A549 (cell line): ENCODE results near the gene HOXB7. TPM values are rescaled to one million over a fixed set of nuclear protein-coding genes. Genes with fewer than 3 reads are reported as not detected.
A peak's percentile ranks its signal among the peaks of the same experiment; 100 is the strongest.

Experiments
- ATAC-seq, 2 experiments: fragments of 200-7000 bp in 1 of 2; fragments of >200 bp in 1 of 2; cut with Nextera tagmentation in 1 of 2; cut with Tn5 transposase in 1 of 2; 3 replicates each; pipeline versions ENCODE4 v1.8.0 to v1.9.1; 2018 to 2020; ENCODE audit warnings: mild to moderate bottlenecking in 1 of 2, moderate library complexity in 1 of 2
- CTCF ChIA-PET: fragments of 300-600 bp; sonication (Branson Sonifier 250); formaldehyde crosslinking; extraction: SDS; loops from one replicate; lab custom pipeline; 2021; ENCODE audit warnings: antibody characterized with exemption, inconsistent platforms; lab: Yijun Ruan, JAX
- POLR2A ChIA-PET: fragments of 350-600 bp; formaldehyde crosslinking; extraction: SDS; loops from one replicate; lab custom pipeline; 2021; ENCODE audit warnings: antibody characterized with exemption, inconsistent platforms; lab: Yijun Ruan, JAX
- DNase-seq, 2 experiments: peaks; one replicate each; pipeline versions ENCODE4 v3.0.0 to v3.0.0-alpha.2; 2011 to 2016; ENCODE audit warnings: low read depth in 1 of 2, low spot score in 1 of 2
- FAIRE-seq: peaks from 2 replicates; lab custom pipeline; 2011; peaks lifted over from hg19 to GRCh38; lab: Jason Lieb, UNC
- H3K27ac ChIP-seq, 2 experiments: fragments of >200 bp; sonication (Bioruptor Twin); formaldehyde crosslinking; 3 replicates each; pipeline ENCODE4 v1.5.1; 2016 to 2017
- H3K4me1 ChIP-seq: fragments of >200 bp; sonication (Bioruptor Twin); formaldehyde crosslinking; 3 replicates; pipeline ENCODE4 v1.6.1; 2016
- H3K4me2 ChIP-seq: fragments of >200 bp; sonication (Bioruptor Twin); formaldehyde crosslinking; 3 replicates; pipeline ENCODE4 v1.6.1; 2016
- H3K4me3 ChIP-seq: fragments of >200 bp; sonication (Bioruptor Twin); formaldehyde crosslinking; 3 replicates; pipeline ENCODE4 v1.5.1; 2016
- H3K9me3 ChIP-seq: fragments of >200 bp; sonication (Bioruptor Twin); formaldehyde crosslinking; 3 replicates; pipeline ENCODE4 v1.6.1; 2016
- CBX2 ChIP-seq: fragments of 200-600 bp; sonication (generic); IDR thresholded peaks from 2 replicates; pipeline ENCODE4 v1.6.1; 2016; ENCODE audit warnings: low read depth, mild to moderate bottlenecking, borderline replicate concordance
- CHD2 ChIP-seq: fragments of 150-350 bp; IDR thresholded peaks from 2 replicates; pipeline ENCODE4 v1.6.1; 2014; ENCODE audit warnings: low read length; ENCODE audit not compliant: partially characterized antibody
- EHF ChIP-seq: fragments of 250-450 bp; sonication (Bioruptor Pico); IDR thresholded peaks from 2 replicates; pipeline ENCODE4 v1.5.0; 2020; ENCODE audit warnings: mild to moderate bottlenecking
- EP300 ChIP-seq, 2 experiments: fragments of >200 bp; sonication (Bioruptor Twin); formaldehyde crosslinking; IDR thresholded peaks; 2 replicates in 1 of 2; 3 replicates in 1 of 2; pipeline ENCODE4 v1.6.1; 2016 to 2017
- FOSB ChIP-seq: fragments of 250-450 bp; sonication (Bioruptor Pico); IDR thresholded peaks from 2 replicates; pipeline ENCODE4 v1.5.0; 2020; ENCODE audit warnings: mild to moderate bottlenecking, moderate library complexity
- HOXB13 ChIP-seq: fragments of 250-450 bp; sonication (Bioruptor Pico); IDR thresholded peaks from 2 replicates; pipeline ENCODE4 v1.5.0; 2020; ENCODE audit warnings: low read depth, mild to moderate bottlenecking, moderate library complexity
- HOXB5 ChIP-seq: fragments of 250-450 bp; sonication (Bioruptor Pico); IDR thresholded peaks from 2 replicates; pipeline ENCODE4 v1.5.0; 2020; ENCODE audit warnings: mild to moderate bottlenecking, moderate library complexity
- JUN ChIP-seq, 2 experiments: fragments of >200 bp; sonication (Bioruptor Twin); formaldehyde crosslinking; IDR thresholded peaks; 2 replicates in 1 of 2; 3 replicates in 1 of 2; pipeline ENCODE4 v1.6.1; 2016 to 2017
- MAZ ChIP-seq: fragments of 150-350 bp; IDR thresholded peaks from 2 replicates; pipeline ENCODE4 v1.6.1; 2014; ENCODE audit warnings: antibody characterized with exemption, low read depth, low read length, borderline replicate concordance
- MYC ChIP-seq: IDR thresholded peaks from 2 replicates; pipeline ENCODE4 v1.6.1; 2012; ENCODE audit warnings: mild to moderate bottlenecking, inconsistent platforms, low read length, improper control_type of control experiment, borderline replicate concordance
- PHF8 ChIP-seq: fragments of 200-600 bp; sonication (generic); IDR thresholded peaks from 2 replicates; pipeline ENCODE4 v1.6.1; 2016; ENCODE audit warnings: low read depth, mild to moderate bottlenecking, antibody characterized with exemption, moderate library complexity, borderline replicate concordance
- POLR2A ChIP-seq: IDR thresholded peaks from 2 replicates; pipeline ENCODE4 v1.6.1; 2012; ENCODE audit warnings: mild to moderate bottlenecking, low read length
- POLR2AphosphoS2 ChIP-seq: conservative IDR thresholded peaks from 2 replicates; pipeline ENCODE4 v1.6.1; 2012; ENCODE audit warnings: low read length, improper control_type of control experiment, inconsistent platforms
- RAD21 ChIP-seq, 2 experiments: fragments of >200 bp in 1 of 2; sonication (Bioruptor Twin) in 1 of 2; formaldehyde crosslinking in 1 of 2; IDR thresholded peaks in 1 of 2; conservative IDR thresholded peaks in 1 of 2; 2 replicates in 1 of 2; 3 replicates in 1 of 2; pipeline ENCODE4 v1.6.1; 2012 to 2018; ENCODE audit warnings: inconsistent platforms in 1 of 2
- RNF2 ChIP-seq: fragments of 200-600 bp; sonication (generic); IDR thresholded peaks from 2 replicates; pipeline ENCODE4 v1.6.1; 2016; ENCODE audit warnings: low read depth, mild to moderate bottlenecking, antibody characterized with exemption, moderate library complexity, borderline replicate concordance
- TFCP2L1 ChIP-seq: fragments of 250-450 bp; sonication (Bioruptor Pico); IDR thresholded peaks from 2 replicates; pipeline ENCODE4 v1.5.0; 2021; ENCODE audit warnings: mild to moderate bottlenecking
- WGBS: methylation state at CpG from one replicate; pipeline ENCODE4 v1.1.6; 2017; ENCODE audit errors: missing lambda C conversion rate; 5-methylcytosine and 5-hydroxymethylcytosine counted together
- polyA plus RNA-seq, 4 experiments: library from polyadenylated mRNA; depleted of rRNA in 3 of 4; stranded (reverse); fragments of >200 nt; fragmentation: RNase III in 1 of 4; extraction: RNeasy Plus Mini Kit Qiagen cat#74134 plus additional on column Dnase treatment in 1 of 4; gene quantifications; 2 replicates in 3 of 4; 3 replicates in 1 of 4; pipeline ENCODE4 v1.2.3, GENCODE V29; 2011 to 2017
- TF ChIP-seq, protein P1 (sequence below): fragments of 450-650 bp; IDR thresholded peaks from 2 replicates; pipeline ENCODE4 v1.6.1; 2014; ENCODE audit warnings: antibody characterized with exemption
- TF ChIP-seq, protein P2 (sequence below): fragments of 250-450 bp; sonication (Bioruptor Pico); IDR thresholded peaks from 2 replicates; pipeline ENCODE4 v1.5.0; 2021; ENCODE audit warnings: mild to moderate bottlenecking, moderate library complexity, borderline replicate concordance
- TF ChIP-seq, protein P3 (sequence below): IDR thresholded peaks from 2 replicates; pipeline ENCODE4 v1.6.1; 2012
- TF ChIP-seq, protein P4 (sequence below): IDR thresholded peaks from 2 replicates; pipeline ENCODE4 v1.6.1; 2012; ENCODE audit warnings: low read depth, borderline replicate concordance
- TF ChIP-seq, protein P5 (sequence below): fragments of >200 bp; sonication (Bioruptor Twin); formaldehyde crosslinking; IDR thresholded peaks from 2 replicates; pipeline ENCODE4 v1.6.1; 2016
- TF ChIP-seq, protein P6 (sequence below): fragments of >200 bp; sonication (Bioruptor Twin); formaldehyde crosslinking; IDR thresholded peaks from 3 replicates; pipeline ENCODE4 v1.5.1; 2016
- TF ChIP-seq, protein P7 (sequence below): fragments of 250-450 bp; sonication (Bioruptor Pico); IDR thresholded peaks from 2 replicates; pipeline ENCODE4 v1.5.0; 2020; ENCODE audit warnings: low read depth, mild to moderate bottlenecking, moderate library complexity
- TF ChIP-seq, protein P8 (sequence below): fragments of >200 bp; sonication (Bioruptor Twin); formaldehyde crosslinking; IDR thresholded peaks from 3 replicates; pipeline ENCODE4 v1.6.1; 2016

The HOXB7 gene
- polyA plus RNA-seq, 2 of the 4 experiments (the other 2 are of a cell fraction), result 22.3 to 32.3 TPM

DNA sequence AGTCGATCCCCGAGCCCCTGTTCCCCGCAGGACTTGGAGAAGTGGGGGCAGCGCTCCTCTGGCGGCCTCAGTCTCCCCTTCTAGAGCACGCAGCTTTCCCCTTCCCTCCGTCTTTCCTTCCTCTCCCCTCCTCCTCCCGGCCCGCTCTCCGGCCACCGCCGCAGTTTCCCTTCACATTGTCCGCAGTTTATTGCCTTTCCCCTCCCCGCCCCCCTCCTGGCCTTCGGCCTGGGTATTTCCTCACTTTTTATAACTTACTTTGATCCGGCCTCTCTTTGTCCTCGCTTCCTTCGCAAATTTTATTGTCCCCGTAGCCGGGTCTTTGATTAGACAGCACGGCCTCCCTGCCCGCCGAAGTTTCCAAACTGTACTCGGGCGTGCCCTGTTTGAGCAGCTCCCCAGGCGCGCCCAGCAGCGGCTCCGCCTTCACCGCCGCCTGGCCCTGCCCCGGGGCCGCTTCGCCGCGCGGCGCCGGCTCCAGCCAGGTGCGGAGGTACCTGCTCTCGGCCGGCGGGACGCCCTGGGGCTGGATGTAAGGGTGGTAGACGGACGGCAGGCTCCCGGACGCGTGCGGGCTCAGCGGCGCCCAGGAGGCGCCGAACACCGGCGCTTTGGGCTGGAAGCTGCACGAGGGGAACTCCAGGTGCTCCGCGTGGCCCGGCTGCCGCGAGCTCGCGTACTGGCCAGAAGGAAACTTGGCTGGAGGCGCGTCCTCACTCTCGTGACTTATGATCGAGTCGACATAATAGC is 14.9 kb upstream of the HOXB7 start:
- Histone ChIP-seq H3K9me3 (no peaks in the 10 kb centered on the region), H3K27ac (peak overlapping the region; percentile 89 to 95), H3K4me1 (peaks cover 15% of the 10 kb centered on the region; the same call in 2 of the 3 replicates), H3K4me3 (peak overlapping the region; percentile 72), H3K4me2 (peak overlapping the region; percentile 92)
- peak; percentile 66 to 84 for DNase-seq
- ChIA-PET CTCF (interaction anchor here (0.6 to 9.7 kb wide), 16 partner anchors 11 to 1077 kb away, joined by 3 to 118 read pairs (median 5); partner anchors contain the start of gene HOXB8), POLR2A (interaction anchor here (0.5 to 2.9 kb wide), 16 partner anchors 11 to 577 kb away, joined by 3 to 45 read pairs (median 4); partner anchors contain the start of genes HOXB8 and NFE2L1)
- under 1% methylated on average over 52 of the region's 69 CpGs for WGBS
- TF ChIP-seq, protein P1, sequence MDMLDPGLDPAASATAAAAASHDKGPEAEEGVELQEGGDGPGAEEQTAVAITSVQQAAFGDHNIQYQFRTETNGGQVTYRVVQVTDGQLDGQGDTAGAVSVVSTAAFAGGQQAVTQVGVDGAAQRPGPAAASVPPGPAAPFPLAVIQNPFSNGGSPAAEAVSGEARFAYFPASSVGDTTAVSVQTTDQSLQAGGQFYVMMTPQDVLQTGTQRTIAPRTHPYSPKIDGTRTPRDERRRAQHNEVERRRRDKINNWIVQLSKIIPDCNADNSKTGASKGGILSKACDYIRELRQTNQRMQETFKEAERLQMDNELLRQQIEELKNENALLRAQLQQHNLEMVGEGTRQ, result no peak
- no peak; the same call in 1 of the 2 replicates for TF ChIP-seq MAZ
- TF ChIP-seq, protein P2, sequence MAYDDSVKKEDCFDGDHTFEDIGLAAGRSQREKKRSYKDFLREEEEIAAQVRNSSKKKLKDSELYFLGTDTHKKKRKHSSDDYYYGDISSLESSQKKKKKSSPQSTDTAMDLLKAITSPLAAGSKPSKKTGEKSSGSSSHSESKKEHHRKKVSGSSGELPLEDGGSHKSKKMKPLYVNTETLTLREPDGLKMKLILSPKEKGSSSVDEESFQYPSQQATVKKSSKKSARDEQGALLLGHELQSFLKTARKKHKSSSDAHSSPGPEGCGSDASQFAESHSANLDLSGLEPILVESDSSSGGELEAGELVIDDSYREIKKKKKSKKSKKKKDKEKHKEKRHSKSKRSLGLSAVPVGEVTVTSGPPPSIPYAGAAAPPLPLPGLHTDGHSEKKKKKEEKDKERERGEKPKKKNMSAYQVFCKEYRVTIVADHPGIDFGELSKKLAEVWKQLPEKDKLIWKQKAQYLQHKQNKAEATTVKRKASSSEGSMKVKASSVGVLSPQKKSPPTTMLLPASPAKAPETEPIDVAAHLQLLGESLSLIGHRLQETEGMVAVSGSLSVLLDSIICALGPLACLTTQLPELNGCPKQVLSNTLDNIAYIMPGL, result peak; percentile 80; the same call in 1 of the 2 replicates
- TF ChIP-seq POLR2AphosphoS2, result peak; percentile 51; the same call in 1 of the 2 replicates
- TF ChIP-seq, protein P3, sequence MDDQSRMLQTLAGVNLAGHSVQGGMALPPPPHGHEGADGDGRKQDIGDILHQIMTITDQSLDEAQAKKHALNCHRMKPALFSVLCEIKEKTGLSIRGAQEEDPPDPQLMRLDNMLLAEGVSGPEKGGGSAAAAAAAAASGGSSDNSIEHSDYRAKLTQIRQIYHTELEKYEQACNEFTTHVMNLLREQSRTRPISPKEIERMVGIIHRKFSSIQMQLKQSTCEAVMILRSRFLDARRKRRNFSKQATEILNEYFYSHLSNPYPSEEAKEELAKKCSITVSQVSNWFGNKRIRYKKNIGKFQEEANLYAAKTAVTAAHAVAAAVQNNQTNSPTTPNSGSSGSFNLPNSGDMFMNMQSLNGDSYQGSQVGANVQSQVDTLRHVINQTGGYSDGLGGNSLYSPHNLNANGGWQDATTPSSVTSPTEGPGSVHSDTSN, result peak; percentile 47; the same call in 1 of the 2 replicates
- peak in 1 of 2 experiments; percentile 9; a peak in 1 of 5 replicates for TF ChIP-seq EP300 (IDR thresholded peaks at IDR 0.05)
- TF ChIP-seq PHF8, result peak; percentile 71; the same call in 1 of the 2 replicates
- TF ChIP-seq MYC, result 0 out of 2 replicates have a peak, but pooled peaks have one; percentile 13
- TF ChIP-seq, protein P4, sequence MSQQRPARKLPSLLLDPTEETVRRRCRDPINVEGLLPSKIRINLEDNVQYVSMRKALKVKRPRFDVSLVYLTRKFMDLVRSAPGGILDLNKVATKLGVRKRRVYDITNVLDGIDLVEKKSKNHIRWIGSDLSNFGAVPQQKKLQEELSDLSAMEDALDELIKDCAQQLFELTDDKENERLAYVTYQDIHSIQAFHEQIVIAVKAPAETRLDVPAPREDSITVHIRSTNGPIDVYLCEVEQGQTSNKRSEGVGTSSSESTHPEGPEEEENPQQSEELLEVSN, result peak; percentile 1; the same call in 1 of the 2 replicates
- peak; percentile 54; the same call in 1 of the 2 replicates for TF ChIP-seq RNF2
- no peak for TF ChIP-seq CBX2
- TF ChIP-seq RAD21 (conservative IDR thresholded peaks at IDR 0.05 in 1 of 2, IDR thresholded peaks at IDR 0.05 in 1 of 2), result no peak
- TF ChIP-seq, protein P5, sequence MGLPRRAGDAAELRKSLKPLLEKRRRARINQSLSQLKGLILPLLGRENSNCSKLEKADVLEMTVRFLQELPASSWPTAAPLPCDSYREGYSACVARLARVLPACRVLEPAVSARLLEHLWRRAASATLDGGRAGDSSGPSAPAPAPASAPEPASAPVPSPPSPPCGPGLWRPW, result no peak
- TF ChIP-seq CHD2, result no peak
- TF ChIP-seq HOXB13 (CRISPR knock-in tag), result peak; percentile 63; the same call in 1 of the 2 replicates
- no peak for TF ChIP-seq HOXB5
- TF ChIP-seq, protein P6, sequence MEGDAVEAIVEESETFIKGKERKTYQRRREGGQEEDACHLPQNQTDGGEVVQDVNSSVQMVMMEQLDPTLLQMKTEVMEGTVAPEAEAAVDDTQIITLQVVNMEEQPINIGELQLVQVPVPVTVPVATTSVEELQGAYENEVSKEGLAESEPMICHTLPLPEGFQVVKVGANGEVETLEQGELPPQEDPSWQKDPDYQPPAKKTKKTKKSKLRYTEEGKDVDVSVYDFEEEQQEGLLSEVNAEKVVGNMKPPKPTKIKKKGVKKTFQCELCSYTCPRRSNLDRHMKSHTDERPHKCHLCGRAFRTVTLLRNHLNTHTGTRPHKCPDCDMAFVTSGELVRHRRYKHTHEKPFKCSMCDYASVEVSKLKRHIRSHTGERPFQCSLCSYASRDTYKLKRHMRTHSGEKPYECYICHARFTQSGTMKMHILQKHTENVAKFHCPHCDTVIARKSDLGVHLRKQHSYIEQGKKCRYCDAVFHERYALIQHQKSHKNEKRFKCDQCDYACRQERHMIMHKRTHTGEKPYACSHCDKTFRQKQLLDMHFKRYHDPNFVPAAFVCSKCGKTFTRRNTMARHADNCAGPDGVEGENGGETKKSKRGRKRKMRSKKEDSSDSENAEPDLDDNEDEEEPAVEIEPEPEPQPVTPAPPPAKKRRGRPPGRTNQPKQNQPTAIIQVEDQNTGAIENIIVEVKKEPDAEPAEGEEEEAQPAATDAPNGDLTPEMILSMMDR, result no peak
- TF ChIP-seq, protein P7, sequence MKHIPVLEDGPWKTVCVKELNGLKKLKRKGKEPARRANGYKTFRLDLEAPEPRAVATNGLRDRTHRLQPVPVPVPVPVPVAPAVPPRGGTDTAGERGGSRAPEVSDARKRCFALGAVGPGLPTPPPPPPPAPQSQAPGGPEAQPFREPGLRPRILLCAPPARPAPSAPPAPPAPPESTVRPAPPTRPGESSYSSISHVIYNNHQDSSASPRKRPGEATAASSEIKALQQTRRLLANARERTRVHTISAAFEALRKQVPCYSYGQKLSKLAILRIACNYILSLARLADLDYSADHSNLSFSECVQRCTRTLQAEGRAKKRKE (CRISPR knock-in tag), result no peak
- peak in 1 of 2 experiments; percentile 76; a peak in 2 of 5 replicates for TF ChIP-seq JUN (IDR thresholded peaks at IDR 0.05)
- TF ChIP-seq, protein P8, sequence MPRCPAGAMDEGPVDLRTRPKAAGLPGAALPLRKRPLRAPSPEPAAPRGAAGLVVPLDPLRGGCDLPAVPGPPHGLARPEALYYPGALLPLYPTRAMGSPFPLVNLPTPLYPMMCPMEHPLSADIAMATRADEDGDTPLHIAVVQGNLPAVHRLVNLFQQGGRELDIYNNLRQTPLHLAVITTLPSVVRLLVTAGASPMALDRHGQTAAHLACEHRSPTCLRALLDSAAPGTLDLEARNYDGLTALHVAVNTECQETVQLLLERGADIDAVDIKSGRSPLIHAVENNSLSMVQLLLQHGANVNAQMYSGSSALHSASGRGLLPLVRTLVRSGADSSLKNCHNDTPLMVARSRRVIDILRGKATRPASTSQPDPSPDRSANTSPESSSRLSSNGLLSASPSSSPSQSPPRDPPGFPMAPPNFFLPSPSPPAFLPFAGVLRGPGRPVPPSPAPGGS, result no peak
- TF ChIP-seq FOSB (CRISPR knock-in tag), result no peak
- TF ChIP-seq TFCP2L1, result 0 out of 2 replicates have a peak, but pooled peaks have one; percentile 10
- no peak for TF ChIP-seq EHF (CRISPR knock-in tag)
- peak; percentile 45 for TF ChIP-seq POLR2A
- ATAC-seq, result peak; percentile 66 to 82
- FAIRE-seq, result no peak
